Retinal pigment epithelial cell (primary cell): ENCODE data around the gene NENF.

Source experiments
- DNase-seq: peaks from one replicate; pipeline ENCODE4 v3.0.0-alpha.2; 2010; ENCODE audit warnings: low read depth
- H3K4me3 ChIP-seq: 2 replicates; pipeline ENCODE4 v1.5.1; 2011; ENCODE audit warnings: mild to moderate bottlenecking, low read length, control low read depth, moderate library complexity
- TF ChIP-seq, protein P1 (sequence below): conservative IDR thresholded peaks from 2 replicates; pipeline ENCODE4 v1.5.1; 2011; ENCODE audit warnings: low read depth, low read length, control low read depth, inconsistent platforms

The NENF gene

DNA sequence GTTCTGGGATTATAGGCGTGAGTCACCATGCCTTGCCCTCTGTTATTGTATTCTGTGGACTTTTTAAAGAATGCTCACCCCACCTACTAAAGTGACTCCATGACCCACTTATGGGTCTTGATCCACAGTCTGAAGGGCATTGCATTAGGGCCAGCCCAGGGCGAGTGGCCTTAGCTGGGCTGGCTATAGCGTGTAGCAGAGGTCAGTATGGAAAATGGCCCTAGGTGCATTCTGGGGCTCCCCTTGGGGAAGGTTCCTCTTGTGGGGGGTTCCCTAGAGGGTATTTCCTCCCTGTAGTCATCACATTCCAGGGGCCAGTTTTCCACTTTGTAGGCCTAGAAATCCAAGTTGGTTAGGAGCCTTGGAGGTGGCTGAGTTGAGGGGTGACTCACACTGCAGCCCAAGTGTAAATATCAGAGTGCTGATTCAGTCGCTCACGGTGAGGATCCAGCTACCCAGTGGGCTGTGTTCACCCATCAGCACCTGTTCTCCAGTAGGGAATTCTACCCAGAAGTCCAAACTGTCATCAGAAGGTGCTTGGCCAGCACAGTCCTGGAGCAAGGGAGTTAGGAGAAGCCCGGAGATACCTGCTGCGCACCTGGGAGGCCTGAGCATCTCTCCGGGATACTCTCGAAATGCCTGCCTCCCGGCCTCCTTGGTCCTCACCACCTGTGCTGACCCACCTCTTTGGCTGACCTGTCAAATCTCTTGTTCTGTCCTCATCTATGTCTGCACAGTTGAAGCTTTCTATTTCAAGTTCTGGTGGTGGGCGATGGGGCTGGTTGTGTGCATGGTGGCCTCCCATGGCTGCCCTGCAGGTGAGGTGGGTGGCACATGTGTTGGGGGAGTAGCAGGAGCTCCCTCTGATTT, 52.2 kb downstream of the NENF start:
- peak; percentile 63 for DNase-seq
- H3K4me3 ChIP-seq: no peak overlapping the region
- TF ChIP-seq, protein P1, sequence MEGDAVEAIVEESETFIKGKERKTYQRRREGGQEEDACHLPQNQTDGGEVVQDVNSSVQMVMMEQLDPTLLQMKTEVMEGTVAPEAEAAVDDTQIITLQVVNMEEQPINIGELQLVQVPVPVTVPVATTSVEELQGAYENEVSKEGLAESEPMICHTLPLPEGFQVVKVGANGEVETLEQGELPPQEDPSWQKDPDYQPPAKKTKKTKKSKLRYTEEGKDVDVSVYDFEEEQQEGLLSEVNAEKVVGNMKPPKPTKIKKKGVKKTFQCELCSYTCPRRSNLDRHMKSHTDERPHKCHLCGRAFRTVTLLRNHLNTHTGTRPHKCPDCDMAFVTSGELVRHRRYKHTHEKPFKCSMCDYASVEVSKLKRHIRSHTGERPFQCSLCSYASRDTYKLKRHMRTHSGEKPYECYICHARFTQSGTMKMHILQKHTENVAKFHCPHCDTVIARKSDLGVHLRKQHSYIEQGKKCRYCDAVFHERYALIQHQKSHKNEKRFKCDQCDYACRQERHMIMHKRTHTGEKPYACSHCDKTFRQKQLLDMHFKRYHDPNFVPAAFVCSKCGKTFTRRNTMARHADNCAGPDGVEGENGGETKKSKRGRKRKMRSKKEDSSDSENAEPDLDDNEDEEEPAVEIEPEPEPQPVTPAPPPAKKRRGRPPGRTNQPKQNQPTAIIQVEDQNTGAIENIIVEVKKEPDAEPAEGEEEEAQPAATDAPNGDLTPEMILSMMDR: no peak

DNA sequence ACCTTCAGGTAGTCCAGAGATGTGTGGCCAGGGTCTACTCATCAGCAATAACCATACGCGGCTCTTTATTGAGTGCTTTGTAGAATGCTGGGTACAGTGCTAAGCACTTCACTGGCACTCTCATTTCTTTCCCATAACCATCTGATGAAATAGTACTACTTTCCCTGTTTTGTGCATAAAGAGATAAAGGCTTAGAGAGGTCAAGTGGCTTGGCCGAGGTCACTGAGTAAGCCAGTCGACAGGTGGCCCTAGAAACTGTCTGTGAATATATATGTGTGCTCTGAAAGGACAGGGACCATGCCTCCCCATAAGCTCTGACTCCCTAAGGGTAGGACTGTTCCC, 52.8 kb downstream of the NENF start:
- TF ChIP-seq, protein P1: no peak
- no peak for DNase-seq
- H3K4me3 ChIP-seq: no peak overlapping the region

DNA sequence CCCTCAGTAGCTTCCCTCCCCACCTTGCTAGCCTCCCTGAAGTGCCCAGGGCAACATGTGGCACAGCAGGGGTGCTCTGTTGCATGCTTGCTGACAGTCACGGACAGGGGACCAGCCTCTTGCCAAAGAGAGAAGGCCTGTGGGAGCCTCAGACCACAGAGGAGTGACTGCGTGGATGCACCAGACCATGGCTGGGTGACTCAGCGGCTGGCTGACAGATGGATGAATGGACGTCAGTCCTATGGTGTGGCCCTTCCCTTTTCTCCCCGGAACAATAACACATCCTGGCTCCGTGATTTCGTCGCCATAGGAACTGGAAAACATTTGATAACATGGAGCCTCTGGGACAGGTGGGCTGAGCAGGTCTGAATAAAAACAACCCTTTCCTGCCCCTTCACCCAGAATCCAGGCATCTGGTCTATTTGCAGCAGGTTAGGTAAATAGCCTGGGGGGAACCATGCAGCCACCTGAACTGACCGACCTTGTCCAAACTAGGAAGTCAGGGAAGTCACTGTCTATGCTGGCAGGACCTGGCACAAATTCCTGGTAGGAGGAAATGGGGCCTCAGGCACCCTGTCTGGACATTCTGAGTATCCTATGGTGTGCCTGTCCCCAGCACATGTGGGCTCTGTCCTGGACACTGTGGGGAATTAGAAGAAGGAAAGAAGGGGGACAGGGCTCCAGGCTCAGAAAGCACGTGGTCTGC, 53.3 kb downstream of the NENF start:
- TF ChIP-seq, protein P1: no peak
- DNase-seq: peak; percentile 95

DNA sequence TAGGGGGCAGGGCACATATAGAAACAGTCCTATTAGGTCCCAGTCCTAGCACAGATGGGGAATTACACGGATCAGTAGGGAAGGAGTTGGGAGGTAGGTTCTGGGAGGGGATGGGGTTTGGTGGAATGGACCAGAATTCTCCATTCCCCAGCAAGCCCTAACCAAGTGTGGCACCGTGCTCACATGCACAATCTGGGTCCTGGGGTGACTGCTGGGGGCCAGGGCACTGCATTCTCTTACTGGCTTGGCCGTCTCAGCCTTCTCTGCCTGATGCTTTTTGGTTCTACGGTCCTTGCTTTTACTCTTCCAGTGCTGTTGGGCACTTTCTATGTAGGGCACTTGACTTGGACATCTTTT, 53.9 kb downstream of the NENF start:
- DNase-seq: no peak
- TF ChIP-seq, protein P1: no peak
- H3K4me3 ChIP-seq: no peak overlapping the region

More for the DNA sequence above, 53.3 kb downstream of the NENF start:
- H3K4me3 ChIP-seq: no peak overlapping the region

DNA sequence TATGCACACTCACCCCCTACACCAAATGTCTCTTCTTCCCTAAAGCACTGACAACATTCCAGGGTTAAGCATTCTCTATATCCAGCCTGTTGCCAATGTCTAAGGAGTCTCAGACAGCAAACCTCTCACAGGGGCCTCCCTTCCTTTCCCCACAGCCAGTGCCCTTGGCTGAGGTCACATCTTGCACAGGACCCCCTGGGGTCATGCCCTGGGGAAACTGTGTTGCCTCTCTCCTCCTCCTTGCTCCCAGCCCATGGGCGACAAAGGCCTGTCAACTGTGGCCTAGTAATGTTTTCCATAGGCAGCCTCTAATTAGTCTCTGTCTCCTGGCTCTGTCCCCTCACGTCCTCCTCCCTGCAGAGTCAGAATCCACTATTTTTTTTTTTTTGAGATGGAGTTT, 54.6 kb downstream of the NENF start:
- H3K4me3 ChIP-seq: no peak overlapping the region
- TF ChIP-seq, protein P1: no peak
- no peak for DNase-seq

DNA sequence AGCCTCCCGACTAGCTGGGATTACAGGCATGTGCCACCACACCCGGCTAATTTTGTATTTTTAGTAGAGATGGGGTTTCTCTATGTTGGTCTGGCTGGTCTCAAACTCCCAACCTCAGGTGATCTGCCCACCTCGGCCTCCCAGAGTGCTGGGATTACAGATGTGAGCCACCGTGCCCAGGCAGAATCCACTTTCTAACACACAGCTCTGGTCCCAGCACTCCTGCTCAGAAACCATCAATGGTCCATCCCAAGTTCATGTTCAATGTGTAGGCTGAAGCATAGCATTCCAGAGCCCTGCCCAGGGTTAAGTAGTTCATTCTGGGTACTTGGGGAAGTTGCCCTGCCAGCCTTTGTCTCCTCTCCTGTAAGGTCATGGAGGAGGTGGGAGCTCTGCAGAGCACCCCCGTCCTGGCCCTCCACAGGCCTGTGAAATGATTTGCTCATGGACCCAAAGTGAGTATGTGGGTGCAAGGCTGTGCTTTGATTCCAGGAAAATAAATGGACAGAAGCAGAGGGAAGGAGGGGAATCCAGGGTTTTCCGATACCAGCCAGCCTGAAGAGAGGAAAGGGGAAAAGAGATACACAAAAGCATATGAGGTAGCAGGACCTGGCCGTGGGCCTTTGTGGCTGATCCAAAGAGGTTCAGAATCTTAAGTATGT, 55.2 kb downstream of the NENF start:
- DNase-seq: no peak
- no peak overlapping the region for H3K4me3 ChIP-seq
- TF ChIP-seq, protein P1: no peak
